Amniotic stem cell (primary cell): ENCODE measurements around the gene CDX2.

ENCODE experiments used
- DNase-seq: peaks from one replicate; lab custom pipeline; 2025; lab: John Stamatoyannopoulos, UW

CDX2 gene

GRCh38 chr13:27978301-27978968 is 9.3 kb upstream of the CDX2 start:
- DNase-seq = no peak

GRCh38 chr13:27977476-27978300 is 8.6 kb upstream of the CDX2 start:
- no peak for DNase-seq

GRCh38 chr13:27976362-27977091 is 7.4 kb upstream of the CDX2 start:
- DNase-seq = no peak

- no peak for DNase-seq
Observed at GRCh38 chr13:27975564-27976361, 6.6 kb upstream of the CDX2 start.

- no peak for DNase-seq
Observed at GRCh38 chr13:27973961-27974662, 5.0 kb upstream of the CDX2 start.

- DNase-seq = no peak
Observed at GRCh38 chr13:27973291-27973690, 4.2 kb upstream of the CDX2 start.

- no peak for DNase-seq
Observed at GRCh38 chr13:27972478-27972820, 3.3 kb upstream of the CDX2 start.

- DNase-seq = no peak
Observed at GRCh38 chr13:27971776-27972477, 2.8 kb upstream of the CDX2 start.

- DNase-seq = no peak
Observed at GRCh38 chr13:27971236-27971645, 2.1 kb upstream of the CDX2 start.

GRCh38 chr13:27970382-27971235 is 1.5 kb upstream of the CDX2 start:
- no peak for DNase-seq

GRCh38 chr13:27969866-27970229 is 733 bp upstream of the CDX2 start:
- no peak for DNase-seq

- no peak for DNase-seq
Observed at GRCh38 chr13:27968316-27969081, 616 bp downstream of the CDX2 start.

- no peak for DNase-seq
Observed at GRCh38 chr13:27967736-27968315, 1.3 kb downstream of the CDX2 start.

GRCh38 chr13:27967203-27967735 is 1.8 kb downstream of the CDX2 start:
- no peak for DNase-seq

- DNase-seq = no peak
Observed at GRCh38 chr13:27966641-27967202, 2.4 kb downstream of the CDX2 start.

- no peak for DNase-seq
Observed at GRCh38 chr13:27965740-27966640, 3.1 kb downstream of the CDX2 start.

GRCh38 chr13:27965343-27965739 is 3.8 kb downstream of the CDX2 start:
- DNase-seq = no peak
